ENCODE results near the gene KDM2A. TPM values are rescaled to one million over a fixed set of nuclear protein-coding genes. Genes with fewer than 3 reads are reported as not detected.
"Not testable (repeated sequence)": the region's sequence is repeated elsewhere in the genome, so short reads cannot be mapped to it uniquely, and the experiment has no call there.

KDM2A gene
- total RNA-seq, 1 experiment from 2014 or later: 65.3 TPM

DNA sequence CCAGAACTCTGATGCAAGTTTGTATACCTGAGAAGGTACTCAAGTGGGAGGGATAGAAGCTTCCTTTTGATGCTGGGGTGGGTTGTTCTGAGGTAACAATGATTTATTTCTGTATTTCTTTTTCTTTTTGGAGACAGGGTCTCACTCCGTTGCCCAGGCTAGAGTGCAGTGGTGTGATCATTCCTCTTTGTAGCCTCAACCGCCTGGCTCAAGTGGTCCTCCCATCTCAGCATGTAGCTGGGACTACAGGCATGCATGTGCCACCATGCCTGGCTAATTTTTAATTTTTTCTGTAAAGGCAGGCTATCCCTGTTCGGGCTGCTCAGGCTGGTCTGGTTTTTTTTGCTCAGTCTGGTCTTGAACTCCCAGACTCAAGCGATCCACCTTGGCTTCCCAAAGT, 7.9 kb downstream of the KDM2A start:
- ChIA-PET CTCF (no interaction called here), POLR2A (ENCODE audit: unreplicated experiment) (no interaction called here)
- TF ChIP-seq EZH2 (IDR thresholded peaks at IDR 0.05; ENCODE audit: low read length, unreplicated experiment) (no peak), EZH2phosphoT487 (IDR thresholded peaks at IDR 0.05; ENCODE audit: borderline replicate concordance, low read length) (no peak)
- no peak overlapping the region for H3K9ac ChIP-seq (ENCODE audit: low read length)
- no peak overlapping the region for H3K27ac ChIP-seq (ENCODE audit: low read length)
- H4K20me1 ChIP-seq (ENCODE audit: low read length): peaks cover 18% of the 10 kb centered on the region
- peaks cover 14% of the 10 kb centered on the region for H3K36me3 ChIP-seq (ENCODE audit: low read depth, low read length)
- H3K9me3 ChIP-seq (ENCODE audit: low read length): no peaks in the 10 kb centered on the region
- no peaks in the 10 kb centered on the region for H3K9me2 ChIP-seq (replicated peaks; ENCODE audit: low read length)
- H3K4me1 ChIP-seq (ENCODE audit: insufficient read depth, low read length): peaks cover 22% of the 10 kb centered on the region
- H3F3A ChIP-seq (ENCODE audit: low read length, unreplicated experiment): no peaks in the 10 kb centered on the region
- H3K79me2 ChIP-seq (ENCODE audit: low read length): peaks cover 97% of the 10 kb centered on the region
- no TSS peak for BruUV-seq (replicated peaks)
- intact Hi-C loops (cut with micrococcal nuclease): no loop called here
- H3K4me3 ChIP-seq (ENCODE audit: low read length): no peak overlapping the region
- H3K4me2 ChIP-seq (ENCODE audit: low read length): no peak overlapping the region
- ATAC-seq: no peak
- DNase-seq: no peak
- no peak overlapping the region for H2AFZ ChIP-seq (ENCODE audit: low read length)
- no peaks in the 10 kb centered on the region for H3K27me3 ChIP-seq (ENCODE audit: low read length)

DNA sequence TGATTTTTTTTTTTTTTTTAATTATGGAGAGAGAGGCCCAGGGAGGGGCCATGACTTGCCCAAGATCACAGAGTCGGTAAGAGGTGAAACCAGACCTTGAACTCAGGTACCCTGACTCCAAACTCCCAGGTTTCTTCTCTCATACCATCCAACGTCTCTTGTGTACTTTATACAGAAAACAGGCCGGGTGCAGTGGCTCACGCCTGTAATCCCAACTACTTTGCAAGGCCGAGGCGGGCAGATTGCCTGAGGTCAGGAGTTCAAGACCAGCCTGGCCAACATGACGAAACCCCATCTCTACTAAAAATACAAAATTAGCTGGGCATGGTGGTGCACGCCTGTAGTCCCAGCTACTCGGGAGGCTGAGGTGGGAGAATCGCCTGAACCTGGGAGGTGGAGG, 11.8 kb downstream of the KDM2A start:
- not testable (repeated sequence) for H3K4me2 ChIP-seq (ENCODE audit: low read length)

DNA sequence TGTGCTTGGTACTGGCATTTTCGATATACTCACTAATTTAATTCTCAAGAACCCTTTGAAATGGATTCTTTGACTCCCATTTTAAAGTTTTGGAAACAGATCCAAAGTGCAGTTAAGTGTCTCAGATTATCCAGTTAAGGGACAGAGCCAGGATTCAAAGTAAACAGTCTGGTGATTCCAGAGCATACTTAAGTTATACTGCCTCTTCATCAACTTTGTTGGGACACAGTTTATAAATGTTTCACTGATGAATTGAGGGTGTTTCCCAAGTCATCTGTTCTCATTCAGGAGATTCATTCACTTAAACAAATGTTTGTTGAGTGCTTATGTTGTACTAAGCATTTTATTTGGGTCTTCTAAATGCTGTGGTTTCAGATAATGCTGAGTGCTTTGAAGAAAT, 17.1 kb downstream of the KDM2A start:
- Histone ChIP-seq H3K27me3 (ENCODE audit: low read length) (no peaks in the 10 kb centered on the region), H3K79me2 (ENCODE audit: low read length) (peaks cover 92% of the 10 kb centered on the region), H3K36me3 (ENCODE audit: low read depth, low read length) (peaks cover 44% of the 10 kb centered on the region), H4K20me1 (ENCODE audit: low read length) (no peaks in the 10 kb centered on the region; the same call in 1 of the 2 replicates), H3K27ac (ENCODE audit: low read length) (no peak overlapping the region), H3K9ac (ENCODE audit: low read length) (no peak overlapping the region), H2AFZ (ENCODE audit: low read length) (no peak overlapping the region), H3F3A (ENCODE audit: low read length, unreplicated experiment) (no peaks in the 10 kb centered on the region), H3K9me2 (replicated peaks; ENCODE audit: low read length) (no peaks in the 10 kb centered on the region), H3K4me3 (ENCODE audit: low read length) (no peak overlapping the region), H3K9me3 (ENCODE audit: low read length) (no peaks in the 10 kb centered on the region), H3K4me1 (ENCODE audit: insufficient read depth, low read length) (no peaks in the 10 kb centered on the region), H3K4me2 (ENCODE audit: low read length) (no peak overlapping the region)
- ChIA-PET CTCF (no interaction called here), POLR2A (ENCODE audit: unreplicated experiment) (no interaction called here)
- no TSS peak for BruUV-seq (replicated peaks)
- no peak for DNase-seq
- intact Hi-C loops (cut with micrococcal nuclease): no loop called here
- ATAC-seq: no peak
- TF ChIP-seq EZH2phosphoT487 (IDR thresholded peaks at IDR 0.05; ENCODE audit: borderline replicate concordance, low read length): no peak
- TF ChIP-seq, protein P1, sequence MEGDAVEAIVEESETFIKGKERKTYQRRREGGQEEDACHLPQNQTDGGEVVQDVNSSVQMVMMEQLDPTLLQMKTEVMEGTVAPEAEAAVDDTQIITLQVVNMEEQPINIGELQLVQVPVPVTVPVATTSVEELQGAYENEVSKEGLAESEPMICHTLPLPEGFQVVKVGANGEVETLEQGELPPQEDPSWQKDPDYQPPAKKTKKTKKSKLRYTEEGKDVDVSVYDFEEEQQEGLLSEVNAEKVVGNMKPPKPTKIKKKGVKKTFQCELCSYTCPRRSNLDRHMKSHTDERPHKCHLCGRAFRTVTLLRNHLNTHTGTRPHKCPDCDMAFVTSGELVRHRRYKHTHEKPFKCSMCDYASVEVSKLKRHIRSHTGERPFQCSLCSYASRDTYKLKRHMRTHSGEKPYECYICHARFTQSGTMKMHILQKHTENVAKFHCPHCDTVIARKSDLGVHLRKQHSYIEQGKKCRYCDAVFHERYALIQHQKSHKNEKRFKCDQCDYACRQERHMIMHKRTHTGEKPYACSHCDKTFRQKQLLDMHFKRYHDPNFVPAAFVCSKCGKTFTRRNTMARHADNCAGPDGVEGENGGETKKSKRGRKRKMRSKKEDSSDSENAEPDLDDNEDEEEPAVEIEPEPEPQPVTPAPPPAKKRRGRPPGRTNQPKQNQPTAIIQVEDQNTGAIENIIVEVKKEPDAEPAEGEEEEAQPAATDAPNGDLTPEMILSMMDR (conservative IDR thresholded peaks at IDR 0.05; ENCODE audit: low read depth, low read length): no peak
- no peak for TF ChIP-seq EZH2 (IDR thresholded peaks at IDR 0.05; ENCODE audit: low read length, unreplicated experiment)

More for the DNA sequence above, 11.8 kb downstream of the KDM2A start:
- peaks cover 38% of the 10 kb centered on the region for H3K36me3 ChIP-seq (ENCODE audit: low read depth, low read length)
- peaks cover 13% of the 10 kb centered on the region for H4K20me1 ChIP-seq (ENCODE audit: low read length)
- ATAC-seq; POLR2A ChIA-PET (ENCODE audit: unreplicated experiment); intact Hi-C loops (cut with micrococcal nuclease); H3K27ac ChIP-seq (ENCODE audit: low read length); H3K9ac ChIP-seq (ENCODE audit: low read length); H3K27me3 ChIP-seq (ENCODE audit: low read length); H3K9me3 ChIP-seq (ENCODE audit: low read length); DNase-seq; H2AFZ ChIP-seq (ENCODE audit: low read length); CTCF ChIA-PET; H3K9me2 ChIP-seq (replicated peaks; ENCODE audit: low read length); BruUV-seq (replicated peaks); H3K4me3 ChIP-seq (ENCODE audit: low read length); H3F3A ChIP-seq (ENCODE audit: low read length, unreplicated experiment): not testable (repeated sequence)
- H3K79me2 ChIP-seq (ENCODE audit: low read length): peaks cover 93% of the 10 kb centered on the region
- H3K4me1 ChIP-seq (ENCODE audit: insufficient read depth, low read length): peaks cover 18% of the 10 kb centered on the region

DNA sequence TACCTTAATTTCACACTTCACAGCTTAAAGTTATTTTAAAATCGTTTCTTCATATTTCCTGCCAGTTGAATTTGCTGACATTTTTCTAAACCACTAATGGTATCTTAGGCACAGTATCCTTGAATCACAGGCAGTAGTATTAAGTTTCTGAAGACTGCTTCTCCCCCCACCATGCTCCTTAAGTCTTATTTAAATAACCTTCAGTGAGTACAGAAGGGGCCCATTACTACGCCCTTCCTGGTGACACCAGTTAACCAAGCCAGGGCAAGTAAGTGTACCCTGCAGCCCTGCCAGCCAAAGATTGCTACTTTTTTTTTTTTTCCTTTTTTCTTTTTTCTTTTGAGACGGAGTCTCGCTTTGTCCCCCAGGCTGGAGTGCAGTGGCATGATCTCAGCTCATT, 19.9 kb downstream of the KDM2A start:
- Histone ChIP-seq H3F3A (ENCODE audit: low read length, unreplicated experiment) (no peaks in the 10 kb centered on the region), H3K79me2 (ENCODE audit: low read length) (peaks cover 81% of the 10 kb centered on the region), H3K4me2 (ENCODE audit: low read length) (no peak overlapping the region), H3K4me3 (ENCODE audit: low read length) (no peak overlapping the region), H3K27ac (ENCODE audit: low read length) (no peak overlapping the region), H4K20me1 (ENCODE audit: low read length) (no peaks in the 10 kb centered on the region), H3K36me3 (ENCODE audit: low read depth, low read length) (peaks cover 26% of the 10 kb centered on the region), H2AFZ (ENCODE audit: low read length) (no peak overlapping the region), H3K4me1 (ENCODE audit: insufficient read depth, low read length) (no peaks in the 10 kb centered on the region), H3K9me2 (replicated peaks; ENCODE audit: low read length) (no peaks in the 10 kb centered on the region), H3K27me3 (ENCODE audit: low read length) (no peaks in the 10 kb centered on the region), H3K9me3 (ENCODE audit: low read length) (no peaks in the 10 kb centered on the region), H3K9ac (ENCODE audit: low read length) (no peak overlapping the region)
- TF ChIP-seq, protein P1 (conservative IDR thresholded peaks at IDR 0.05; ENCODE audit: low read depth, low read length): no peak
- TF ChIP-seq EZH2 (IDR thresholded peaks at IDR 0.05; ENCODE audit: low read length, unreplicated experiment) (no peak), EZH2phosphoT487 (IDR thresholded peaks at IDR 0.05; ENCODE audit: borderline replicate concordance, low read length) (no peak)
- ChIA-PET POLR2A (ENCODE audit: unreplicated experiment) (no interaction called here), CTCF (no interaction called here)
- intact Hi-C loops (cut with micrococcal nuclease): no loop called here
- no TSS peak for BruUV-seq (replicated peaks)
- DNase-seq: no peak
- ATAC-seq: no peak
